Right lobe of liver (tissue), 6 donors: ENCODE measurements around the gene ABHD6. TPM values are rescaled to one million over a fixed set of nuclear protein-coding genes. Genes with fewer than 3 reads are reported as not detected.

ENCODE experiments used
- ATAC-seq, 4 donors: fragments of 200-7000 bp; cut with Tn5 transposase; one replicate each; pipeline ENCODE4 v1.9.1; 2020; ENCODE audit warnings: mild to moderate bottlenecking in 4 of 4, moderate library complexity in 4 of 4
- DNase-seq, 3 donors: peaks; one replicate each; pipeline ENCODE4 v3.0.0-alpha.2; 2020
- H3K27ac ChIP-seq, 3 donors: fragments of 200-600 bp; one replicate each; pipeline ENCODE4 v1.8.0; 2022
- H3K27me3 ChIP-seq, 2 donors: fragments of 200-600 bp; one replicate each; pipeline ENCODE4 v1.8.0; 2022
- H3K36me3 ChIP-seq, 4 donors: fragments of 200-600 bp; sonication (generic) in 1 of 4; one replicate each; pipeline versions ENCODE4 v1.5.1 to v1.8.0; 2017 to 2022; ENCODE audit warnings: control low read depth in 1 of 4
- H3K4me1 ChIP-seq, 4 donors: fragments of 200-600 bp; sonication (generic) in 1 of 4; one replicate each; pipeline versions ENCODE4 v1.5.1 to v1.8.0; 2017 to 2022; ENCODE audit warnings: control low read depth in 1 of 4
- H3K4me3 ChIP-seq, 3 donors: fragments of 200-600 bp; one replicate each; pipeline ENCODE4 v1.8.0; 2022
- H3K9me3 ChIP-seq, 4 donors: fragments of 200-600 bp; sonication (generic) in 1 of 4; one replicate each; pipeline versions ENCODE4 v1.5.1 to v1.8.0; 2017 to 2022; ENCODE audit warnings: control low read depth in 1 of 4
- CTCF ChIP-seq, 4 donors: fragments of 200-600 bp in 3 of 4; fragments of 450-650 bp in 1 of 4; IDR thresholded peaks; one replicate each; pipeline versions ENCODE4 v1.5.1 to v1.8.0; 2016 to 2022; ENCODE audit warnings: antibody characterized with exemption in 4 of 4, mild to moderate bottlenecking in 2 of 4
- POLR2A ChIP-seq: fragments of 450-650 bp; IDR thresholded peaks from one replicate; pipeline ENCODE4 v1.6.1; 2017; ENCODE audit warnings: antibody characterized with exemption, mild to moderate bottlenecking
- WGBS: methylation state at CpG from one replicate; pipeline ENCODE4 v1.1.6; 2018; ENCODE audit warnings: low coverage, low lambda C conversion rate; ENCODE audit not compliant: insufficient coverage; ENCODE audit errors: missing lambda C conversion rate; 5-methylcytosine and 5-hydroxymethylcytosine counted together
- intact Hi-C, 2 donors: fragments of 100-400 bp; cut with DNase I; formaldehyde crosslinking; loops; one replicate each; pipeline versions ENCODE4 v1.11.2 to v1.14.1; 2022
- total RNA-seq, 6 experiments: library from RNA; depleted of rRNA in 2 of 6; stranded (reverse); fragments of >200 nt in 2 of 6; fragmentation: NEBNext Ultra II Directional in 3 of 6; extraction: Animal tissue kit (Norgen Biotek cat#: 25700) in 3 of 6; gene quantifications; one replicate each; pipeline versions ENCODE4 v1.1.0 to v1.2.4, GENCODE V29; 2016 to 2023
- donor health status: DM: no; HTN: yes; CAD: no.
- donor health status: DM: no; HTN: no; CAD: no.
- donor health status: DM: no; HTN: no; CAD: no.
- donor health status: DM: no; HTN: yes; CAD: no.
- donor health status: DM: no; HTN: yes; CAD: no.

The ABHD6 gene
- total RNA-seq, 6 experiments from 2014 or later = 24.6 to 64.3 (median 52.6) TPM

- ATAC-seq = peak in 1 of 4 donors; percentile 6
- H3K9me3 ChIP-seq = no peaks in the 10 kb centered on the region
- intact Hi-C loops = no loop called here
- no peak overlapping the region for H3K4me3 ChIP-seq
- 56% methylated on average over 2 of the region's 4 CpGs for WGBS
- no peaks in the 10 kb centered on the region for H3K27me3 ChIP-seq
- H3K4me1 ChIP-seq = peaks cover 0 to 17% (median 6%) of the 10 kb centered on the region in 4 donors
- peak overlapping the region in 1 of 3 donors; percentile 0 for H3K27ac ChIP-seq
- TF ChIP-seq POLR2A (no peak), CTCF (IDR thresholded peaks at IDR 0.05) (no peak)
- H3K36me3 ChIP-seq = no peaks in the 10 kb centered on the region
- no peak for DNase-seq
Observed at GRCh38 chr3:58204720-58205119, 32.9 kb upstream of the ABHD6 start.

GRCh38 chr3:58205981-58206380 is 31.6 kb upstream of the ABHD6 start:
- no peaks in the 10 kb centered on the region for H3K9me3 ChIP-seq
- H3K4me3 ChIP-seq = peak overlapping the region in 1 of 3 donors; percentile 16
- TF ChIP-seq CTCF (IDR thresholded peaks at IDR 0.05) = no peak
- no peak for TF ChIP-seq POLR2A
- H3K27me3 ChIP-seq = no peaks in the 10 kb centered on the region
- DNase-seq (no peak), ATAC-seq (peak; percentile 60 to 78 (median 74))
- peaks cover 0 to 17% (median 6%) of the 10 kb centered on the region in 4 donors for H3K4me1 ChIP-seq
- peak overlapping the region; percentile 38 to 71 (median 70) for H3K27ac ChIP-seq
- H3K36me3 ChIP-seq = no peaks in the 10 kb centered on the region
- intact Hi-C loops = no loop called here
- 44% methylated on average over 4 of the region's 4 CpGs for WGBS

GRCh38 chr3:58206406-58207011 is 31.1 kb upstream of the ABHD6 start:
- Histone ChIP-seq H3K9me3 (no peaks in the 10 kb centered on the region), H3K36me3 (no peaks in the 10 kb centered on the region), H3K27ac (peak overlapping the region; percentile 38 to 71 (median 70)), H3K27me3 (no peaks in the 10 kb centered on the region), H3K4me3 (peak overlapping the region in 2 of 3 donors; percentile 5 to 16), H3K4me1 (peaks cover 0 to 17% (median 6%) of the 10 kb centered on the region in 4 donors)
- intact Hi-C loops = no loop called here
- DNase-seq = peak in 1 of 3 donors; percentile 38
- 0% methylated on average over 1 of the region's 5 CpGs for WGBS
- TF ChIP-seq POLR2A = no peak
- no peak for TF ChIP-seq CTCF (IDR thresholded peaks at IDR 0.05)
- peak; percentile 29 to 56 (median 33) for ATAC-seq

GRCh38 chr3:58207954-58208353 is 29.6 kb upstream of the ABHD6 start:
- Histone ChIP-seq H3K27me3 (no peaks in the 10 kb centered on the region), H3K27ac (peak overlapping the region in 1 of 3 donors; percentile 39), H3K9me3 (no peaks in the 10 kb centered on the region), H3K4me3 (peak overlapping the region in 2 of 3 donors; percentile 18 to 30), H3K36me3 (no peaks in the 10 kb centered on the region), H3K4me1 (peaks cover 0 to 17% (median 6%) of the 10 kb centered on the region in 4 donors)
- no peak for ATAC-seq
- peak in 1 of 3 donors; percentile 17 for DNase-seq
- 70% methylated on average over 4 of the region's 4 CpGs for WGBS
- intact Hi-C loops = no loop called here
- TF ChIP-seq CTCF (IDR thresholded peaks at IDR 0.05) = no peak
- no peak for TF ChIP-seq POLR2A
